Umbilical cord (tissue), 1 donor: ENCODE measurements around the gene LYAR. TPM values are rescaled to one million over a fixed set of nuclear protein-coding genes. Genes with fewer than 3 reads are reported as not detected.

Source experiments
- total RNA-seq: library from RNA; depleted of rRNA; stranded (reverse); fragments of >200 nt; gene quantifications from one replicate; pipeline ENCODE4 v1.2.3, GENCODE V29; 2014; ENCODE audit warnings: low replicate concordance; ENCODE audit not compliant: insufficient read depth

LYAR gene
- total RNA-seq, 1 donor from 2014 or later, result 7.9 TPM

Other genes with a start within 250 kb of the LYAR start
- gene OTOP1, start 63.2 kb downstream of the LYAR start, total RNA-seq, result not detected
- gene TMEM128, start 41.9 kb downstream of the LYAR start, total RNA-seq, result 19.0 TPM
- 2.9 TPM for gene ZBTB49, start 97 bp upstream of the LYAR start, total RNA-seq
- 17.6 TPM for gene NSG1, start 96.9 kb upstream of the LYAR start, total RNA-seq